AG10803 (cell line): Measurements from ENCODE around the gene ACOT7.
"Not testable (repeated sequence)": the region's sequence is repeated elsewhere in the genome, so short reads cannot be mapped to it uniquely, and the experiment has no call there.

Experiments used
- DNase-seq: peaks from one replicate; pipeline ENCODE4 v3.0.0; 2010; ENCODE audit warnings: low read depth
- H3K4me3 ChIP-seq: 2 replicates; pipeline ENCODE4 v1.5.1; 2011; ENCODE audit warnings: mild to moderate bottlenecking, low read length, control low read depth
- CTCF ChIP-seq: conservative IDR thresholded peaks from 2 replicates; pipeline ENCODE4 v1.5.1; 2011; ENCODE audit warnings: mild to moderate bottlenecking, low read length, control low read depth, inconsistent platforms

ACOT7 gene

GRCh38 chr1:6310116-6310848 lies 83.3 kb downstream of the ACOT7 start:
- no peak overlapping the region for H3K4me3 ChIP-seq
- TF ChIP-seq CTCF = no peak
- DNase-seq = no peak

- DNase-seq = no peak
- no peak overlapping the region for H3K4me3 ChIP-seq
- TF ChIP-seq CTCF = no peak
Observed at GRCh38 chr1:6309564-6309963, 84.0 kb downstream of the ACOT7 start.

GRCh38 chr1:6308449-6308848 lies 85.1 kb downstream of the ACOT7 start:
- no peak for TF ChIP-seq CTCF
- no peak overlapping the region for H3K4me3 ChIP-seq
- DNase-seq = no peak

GRCh38 chr1:6307682-6308081 lies 85.9 kb downstream of the ACOT7 start:
- not testable (repeated sequence) for DNase-seq, H3K4me3 ChIP-seq

- H3K4me3 ChIP-seq = no peak overlapping the region
- TF ChIP-seq CTCF = no peak
- no peak for DNase-seq
Observed at GRCh38 chr1:6307099-6307498, 86.5 kb downstream of the ACOT7 start.

- H3K4me3 ChIP-seq = no peak overlapping the region
- no peak for DNase-seq
- TF ChIP-seq CTCF = no peak
Observed at GRCh38 chr1:6303397-6304012, 90.1 kb downstream of the ACOT7 start.

GRCh38 chr1:6302568-6302967 lies 91.0 kb downstream of the ACOT7 start:
- H3K4me3 ChIP-seq = no peak overlapping the region
- DNase-seq = no peak
- TF ChIP-seq CTCF = no peak
